Right lobe of liver (tissue), 6 donors: Measurements from ENCODE around the gene PIGW. TPM values are rescaled to one million over a fixed set of nuclear protein-coding genes. Genes with fewer than 3 reads are reported as not detected.
"Not testable (repeated sequence)": the region's sequence is repeated elsewhere in the genome, so short reads cannot be mapped to it uniquely, and the experiment has no call there.

Source experiments
- ATAC-seq, 4 donors: fragments of 200-7000 bp; cut with Tn5 transposase; one replicate each; pipeline ENCODE4 v1.9.1; 2020; ENCODE audit warnings: mild to moderate bottlenecking in 4 of 4, moderate library complexity in 4 of 4
- DNase-seq, 3 donors: peaks; one replicate each; pipeline ENCODE4 v3.0.0-alpha.2; 2020
- H3K27ac ChIP-seq, 3 donors: fragments of 200-600 bp; one replicate each; pipeline ENCODE4 v1.8.0; 2022
- H3K27me3 ChIP-seq, 2 donors: fragments of 200-600 bp; one replicate each; pipeline ENCODE4 v1.8.0; 2022
- H3K36me3 ChIP-seq, 4 donors: fragments of 200-600 bp; sonication (generic) in 1 of 4; one replicate each; pipeline versions ENCODE4 v1.5.1 to v1.8.0; 2017 to 2022; ENCODE audit warnings: control low read depth in 1 of 4
- H3K4me1 ChIP-seq, 4 donors: fragments of 200-600 bp; sonication (generic) in 1 of 4; one replicate each; pipeline versions ENCODE4 v1.5.1 to v1.8.0; 2017 to 2022; ENCODE audit warnings: control low read depth in 1 of 4
- H3K4me3 ChIP-seq, 3 donors: fragments of 200-600 bp; one replicate each; pipeline ENCODE4 v1.8.0; 2022
- H3K9me3 ChIP-seq, 4 donors: fragments of 200-600 bp; sonication (generic) in 1 of 4; one replicate each; pipeline versions ENCODE4 v1.5.1 to v1.8.0; 2017 to 2022; ENCODE audit warnings: control low read depth in 1 of 4
- POLR2A ChIP-seq: fragments of 450-650 bp; IDR thresholded peaks from one replicate; pipeline ENCODE4 v1.6.1; 2017; ENCODE audit warnings: antibody characterized with exemption, mild to moderate bottlenecking
- WGBS: methylation state at CpG from one replicate; pipeline ENCODE4 v1.1.6; 2018; ENCODE audit warnings: low coverage, low lambda C conversion rate; ENCODE audit not compliant: insufficient coverage; ENCODE audit errors: missing lambda C conversion rate; 5-methylcytosine and 5-hydroxymethylcytosine counted together
- intact Hi-C, 2 donors: fragments of 100-400 bp; cut with DNase I; formaldehyde crosslinking; loops; one replicate each; pipeline versions ENCODE4 v1.11.2 to v1.14.1; 2022
- total RNA-seq, 6 experiments: library from RNA; depleted of rRNA in 2 of 6; stranded (reverse); fragments of >200 nt in 2 of 6; fragmentation: NEBNext Ultra II Directional in 3 of 6; extraction: Animal tissue kit (Norgen Biotek cat#: 25700) in 3 of 6; gene quantifications; one replicate each; pipeline versions ENCODE4 v1.1.0 to v1.2.4, GENCODE V29; 2016 to 2023
- TF ChIP-seq, protein P1 (sequence below), 4 donors: fragments of 200-600 bp in 3 of 4; fragments of 450-650 bp in 1 of 4; IDR thresholded peaks; one replicate each; pipeline versions ENCODE4 v1.5.1 to v1.8.0; 2016 to 2022; ENCODE audit warnings: antibody characterized with exemption in 4 of 4, mild to moderate bottlenecking in 2 of 4
- donor health status: DM: no; HTN: yes; CAD: no.
- donor health status: DM: no; HTN: no; CAD: no.
- donor health status: DM: no; HTN: no; CAD: no.
- donor health status: DM: no; HTN: yes; CAD: no.
- donor health status: DM: no; HTN: yes; CAD: no.

Gene PIGW
- total RNA-seq, 6 experiments from 2014 or later: 3.0 to 6.1 (median 4.1) TPM

DNA sequence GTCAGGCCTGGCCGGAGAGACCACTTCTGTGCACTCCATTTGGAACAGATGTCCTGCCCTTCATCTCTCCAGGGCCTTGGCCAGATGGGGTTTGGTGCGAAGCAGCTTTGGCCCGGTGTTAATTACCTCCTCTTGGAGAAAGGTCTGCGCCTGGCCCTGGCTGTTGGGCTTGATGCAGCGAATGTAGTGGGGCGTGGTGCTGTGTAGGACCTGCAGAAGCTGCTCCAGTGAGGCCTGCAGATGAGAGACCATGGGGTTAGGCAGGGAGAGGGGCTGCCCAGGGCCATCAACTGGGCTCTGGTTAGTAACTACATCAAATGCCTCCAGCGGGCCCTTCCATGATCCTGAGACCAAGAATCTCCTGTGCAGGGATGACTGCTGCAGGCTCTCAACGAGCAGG is 29.6 kb upstream of the PIGW start:
- ATAC-seq: no peak
- Histone ChIP-seq H3K9me3 (no peaks in the 10 kb centered on the region), H3K27me3 (no peaks in the 10 kb centered on the region), H3K4me3 (no peak overlapping the region), H3K27ac (no peak overlapping the region), H3K36me3 (peaks cover 0 to 7% (median 7%) of the 10 kb centered on the region in 4 donors), H3K4me1 (no peaks in the 10 kb centered on the region)
- intact Hi-C loops: no loop called here
- DNase-seq: no peak
- TF ChIP-seq POLR2A: no peak
- TF ChIP-seq, protein P1, sequence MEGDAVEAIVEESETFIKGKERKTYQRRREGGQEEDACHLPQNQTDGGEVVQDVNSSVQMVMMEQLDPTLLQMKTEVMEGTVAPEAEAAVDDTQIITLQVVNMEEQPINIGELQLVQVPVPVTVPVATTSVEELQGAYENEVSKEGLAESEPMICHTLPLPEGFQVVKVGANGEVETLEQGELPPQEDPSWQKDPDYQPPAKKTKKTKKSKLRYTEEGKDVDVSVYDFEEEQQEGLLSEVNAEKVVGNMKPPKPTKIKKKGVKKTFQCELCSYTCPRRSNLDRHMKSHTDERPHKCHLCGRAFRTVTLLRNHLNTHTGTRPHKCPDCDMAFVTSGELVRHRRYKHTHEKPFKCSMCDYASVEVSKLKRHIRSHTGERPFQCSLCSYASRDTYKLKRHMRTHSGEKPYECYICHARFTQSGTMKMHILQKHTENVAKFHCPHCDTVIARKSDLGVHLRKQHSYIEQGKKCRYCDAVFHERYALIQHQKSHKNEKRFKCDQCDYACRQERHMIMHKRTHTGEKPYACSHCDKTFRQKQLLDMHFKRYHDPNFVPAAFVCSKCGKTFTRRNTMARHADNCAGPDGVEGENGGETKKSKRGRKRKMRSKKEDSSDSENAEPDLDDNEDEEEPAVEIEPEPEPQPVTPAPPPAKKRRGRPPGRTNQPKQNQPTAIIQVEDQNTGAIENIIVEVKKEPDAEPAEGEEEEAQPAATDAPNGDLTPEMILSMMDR (IDR thresholded peaks at IDR 0.05): no peak
- 100% methylated on average over 1 of the region's 8 CpGs for WGBS

DNA sequence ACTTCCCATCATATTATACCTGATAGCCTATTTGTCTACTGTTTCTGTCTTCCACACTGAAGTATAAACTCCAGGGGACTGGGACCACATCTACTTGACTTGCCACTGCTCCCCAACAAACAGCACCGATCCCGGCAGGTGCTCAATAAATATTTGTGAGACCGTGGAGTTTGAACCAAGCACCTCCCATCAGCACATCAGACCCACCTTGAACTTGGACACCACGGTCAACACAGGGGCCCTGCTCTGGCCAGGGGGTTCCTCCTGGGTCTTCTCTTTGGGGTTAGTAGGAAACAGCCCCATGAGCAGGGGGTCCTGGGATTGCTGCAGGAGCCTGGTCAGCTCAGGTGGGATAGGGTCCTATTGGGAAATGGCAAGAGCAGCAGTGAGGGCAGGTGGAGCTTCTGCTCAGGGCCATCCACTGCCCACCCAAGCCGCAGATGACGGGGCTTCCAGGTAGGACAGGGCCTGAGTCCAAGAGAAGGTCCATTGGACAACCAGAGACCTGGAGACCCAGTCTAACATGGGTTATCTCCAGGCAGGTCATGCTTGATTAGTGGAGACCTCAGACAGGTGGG is 28.4 kb upstream of the PIGW start:
- Histone ChIP-seq H3K9me3 (no peaks in the 10 kb centered on the region), H3K4me3 (no peak overlapping the region), H3K36me3 (peaks cover 0 to 7% (median 6%) of the 10 kb centered on the region in 4 donors), H3K27me3 (no peaks in the 10 kb centered on the region), H3K4me1 (no peaks in the 10 kb centered on the region), H3K27ac (no peak overlapping the region)
- TF ChIP-seq, protein P1 (IDR thresholded peaks at IDR 0.05): no peak
- no peak for TF ChIP-seq POLR2A
- intact Hi-C loops: no loop called here
- WGBS: 40% methylated on average over 3 of the region's 6 CpGs
- ATAC-seq: no peak
- no peak for DNase-seq

DNA sequence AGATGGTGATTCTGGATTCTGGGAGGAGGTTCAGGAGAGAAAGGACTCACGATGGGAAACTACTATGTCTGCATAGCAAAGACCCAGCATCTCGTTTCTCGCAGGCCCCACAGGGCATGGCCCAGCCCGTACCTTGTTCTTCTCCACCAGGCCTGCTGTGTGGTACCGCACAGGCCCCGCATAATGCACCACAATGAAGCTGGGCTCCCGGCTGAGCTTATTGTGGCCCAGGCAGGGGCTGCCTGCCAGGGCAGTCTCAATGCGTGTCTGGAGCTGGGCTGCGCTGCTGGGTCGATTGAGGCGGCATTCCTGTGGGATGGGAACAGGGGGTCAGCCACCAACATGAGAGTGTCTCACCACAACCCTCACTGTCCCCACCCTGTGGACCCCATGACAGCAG is 28.0 kb upstream of the PIGW start:
- Histone ChIP-seq H3K27me3 (no peaks in the 10 kb centered on the region), H3K4me1 (no peaks in the 10 kb centered on the region), H3K36me3 (peaks cover 0 to 7% (median 5%) of the 10 kb centered on the region in 4 donors), H3K9me3 (no peaks in the 10 kb centered on the region), H3K27ac (no peak overlapping the region), H3K4me3 (no peak overlapping the region)
- 91% methylated on average over 8 of the region's 11 CpGs for WGBS
- no peak for ATAC-seq
- TF ChIP-seq, protein P1 (IDR thresholded peaks at IDR 0.05): no peak
- no peak for TF ChIP-seq POLR2A
- intact Hi-C loops: no loop called here
- no peak for DNase-seq

DNA sequence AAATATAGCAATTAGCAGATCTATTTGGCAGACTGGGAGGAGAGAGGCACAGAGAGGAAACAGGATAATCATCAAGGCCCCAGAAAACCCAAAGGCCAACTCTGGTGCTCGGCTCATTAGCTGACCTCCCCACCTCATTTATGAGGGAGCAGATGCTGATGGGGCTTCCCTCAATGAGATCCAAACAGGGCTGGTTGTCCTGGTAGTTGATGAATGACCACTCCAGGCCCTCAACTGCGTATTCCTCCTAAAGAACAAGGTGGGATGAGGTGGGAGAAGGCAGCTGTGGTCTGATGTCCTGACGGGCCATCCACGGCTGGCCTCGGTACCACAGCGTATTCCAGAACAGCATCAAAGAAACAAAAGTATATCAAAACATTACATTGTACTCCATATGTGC is 27.5 kb upstream of the PIGW start:
- ATAC-seq: no peak
- H3K4me3 ChIP-seq: no peak overlapping the region
- no peak for DNase-seq
- H3K4me1 ChIP-seq: no peaks in the 10 kb centered on the region
- intact Hi-C loops: no loop called here
- peaks cover 0 to 7% (median 5%) of the 10 kb centered on the region in 4 donors for H3K36me3 ChIP-seq
- TF ChIP-seq, protein P1 (IDR thresholded peaks at IDR 0.05): no peak
- TF ChIP-seq POLR2A: no peak
- H3K9me3 ChIP-seq: no peaks in the 10 kb centered on the region
- H3K27me3 ChIP-seq: no peaks in the 10 kb centered on the region
- WGBS: 93% methylated on average over 4 of the region's 6 CpGs
- no peak overlapping the region for H3K27ac ChIP-seq

DNA sequence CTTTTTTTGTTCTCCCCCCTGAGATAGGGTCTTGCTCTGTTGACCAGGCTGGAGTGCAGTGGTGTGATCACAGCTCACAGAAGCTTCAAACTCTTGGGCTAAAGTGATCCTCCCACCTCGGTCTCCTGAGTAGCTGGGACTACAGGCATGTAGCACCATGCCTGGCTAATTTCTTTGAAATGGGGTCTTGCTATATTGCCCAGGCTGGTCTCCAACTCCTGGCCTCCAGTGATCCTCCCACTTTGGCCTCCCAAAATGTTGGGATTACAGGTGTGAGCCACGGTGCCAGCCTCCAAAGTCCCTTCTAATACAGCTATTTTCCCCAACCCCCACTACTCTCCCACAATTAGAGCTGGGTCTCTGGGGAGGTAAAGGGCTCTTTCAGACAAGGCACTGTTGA is 26.3 kb upstream of the PIGW start:
- DNase-seq, ATAC-seq, H3K4me1 ChIP-seq, intact Hi-C loops, H3K27me3 ChIP-seq, H3K36me3 ChIP-seq, H3K4me3 ChIP-seq, H3K9me3 ChIP-seq, H3K27ac ChIP-seq: not testable (repeated sequence)
- 100% methylated on average over 2 of the region's 2 CpGs for WGBS
